ENCODE measurements around the gene NCKAP5. TPM values are rescaled to one million over a fixed set of nuclear protein-coding genes. Genes with fewer than 3 reads are reported as not detected.

The NCKAP5 gene
- total RNA-seq, 1 donor from 2014 or later: 7.4 TPM

GRCh38 chr2:133452583-133452982 is 115.7 kb downstream of the NCKAP5 start:
- H3K36me3 Mint-ChIP-seq (ENCODE audit: low read depth, unreplicated experiment): no peaks in the 10 kb centered on the region
- DNase-seq (ENCODE audit: low spot score): no peak
- TF ChIP-seq, protein P1, sequence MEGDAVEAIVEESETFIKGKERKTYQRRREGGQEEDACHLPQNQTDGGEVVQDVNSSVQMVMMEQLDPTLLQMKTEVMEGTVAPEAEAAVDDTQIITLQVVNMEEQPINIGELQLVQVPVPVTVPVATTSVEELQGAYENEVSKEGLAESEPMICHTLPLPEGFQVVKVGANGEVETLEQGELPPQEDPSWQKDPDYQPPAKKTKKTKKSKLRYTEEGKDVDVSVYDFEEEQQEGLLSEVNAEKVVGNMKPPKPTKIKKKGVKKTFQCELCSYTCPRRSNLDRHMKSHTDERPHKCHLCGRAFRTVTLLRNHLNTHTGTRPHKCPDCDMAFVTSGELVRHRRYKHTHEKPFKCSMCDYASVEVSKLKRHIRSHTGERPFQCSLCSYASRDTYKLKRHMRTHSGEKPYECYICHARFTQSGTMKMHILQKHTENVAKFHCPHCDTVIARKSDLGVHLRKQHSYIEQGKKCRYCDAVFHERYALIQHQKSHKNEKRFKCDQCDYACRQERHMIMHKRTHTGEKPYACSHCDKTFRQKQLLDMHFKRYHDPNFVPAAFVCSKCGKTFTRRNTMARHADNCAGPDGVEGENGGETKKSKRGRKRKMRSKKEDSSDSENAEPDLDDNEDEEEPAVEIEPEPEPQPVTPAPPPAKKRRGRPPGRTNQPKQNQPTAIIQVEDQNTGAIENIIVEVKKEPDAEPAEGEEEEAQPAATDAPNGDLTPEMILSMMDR (IDR thresholded peaks at IDR 0.05; ENCODE audit: unreplicated experiment): no peak
- H3K27ac Mint-ChIP-seq (ENCODE audit: unreplicated experiment): no peak overlapping the region
- no peak overlapping the region for H3K4me3 Mint-ChIP-seq (ENCODE audit: unreplicated experiment)
- H3K9me3 Mint-ChIP-seq (ENCODE audit: unreplicated experiment): no peaks in the 10 kb centered on the region
- H3K4me1 Mint-ChIP-seq (ENCODE audit: unreplicated experiment): no peaks in the 10 kb centered on the region
- peaks cover 1% of the 10 kb centered on the region for H3K27me3 Mint-ChIP-seq (ENCODE audit: unreplicated experiment)

DNA sequence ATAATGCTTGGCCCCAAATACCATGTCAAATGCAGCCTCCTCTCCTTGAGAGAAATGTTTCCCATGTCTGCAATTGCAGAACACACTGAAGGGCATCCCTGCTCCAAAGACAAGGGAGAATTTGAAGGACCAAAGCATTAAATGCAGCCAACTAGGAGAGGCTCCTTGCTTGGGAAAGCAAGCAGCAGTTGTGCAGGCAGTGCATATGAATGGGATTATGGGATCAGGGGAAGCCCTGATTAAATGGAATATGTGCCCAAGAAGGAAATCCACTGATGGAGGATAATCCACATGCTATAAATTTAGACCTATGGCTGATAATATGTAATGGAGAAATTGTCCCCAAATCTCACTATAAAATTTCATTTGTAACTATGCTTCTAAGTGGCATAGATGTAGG is 116.1 kb downstream of the NCKAP5 start:
- H3K9me3 Mint-ChIP-seq (ENCODE audit: unreplicated experiment): no peaks in the 10 kb centered on the region
- no peak overlapping the region for H3K27ac Mint-ChIP-seq (ENCODE audit: unreplicated experiment)
- DNase-seq (ENCODE audit: low spot score): no peak
- peaks cover 1% of the 10 kb centered on the region for H3K27me3 Mint-ChIP-seq (ENCODE audit: unreplicated experiment)
- no peaks in the 10 kb centered on the region for H3K4me1 Mint-ChIP-seq (ENCODE audit: unreplicated experiment)
- TF ChIP-seq, protein P1 (IDR thresholded peaks at IDR 0.05; ENCODE audit: unreplicated experiment): no peak
- H3K36me3 Mint-ChIP-seq (ENCODE audit: low read depth, unreplicated experiment): no peaks in the 10 kb centered on the region
- H3K4me3 Mint-ChIP-seq (ENCODE audit: unreplicated experiment): no peak overlapping the region

DNA sequence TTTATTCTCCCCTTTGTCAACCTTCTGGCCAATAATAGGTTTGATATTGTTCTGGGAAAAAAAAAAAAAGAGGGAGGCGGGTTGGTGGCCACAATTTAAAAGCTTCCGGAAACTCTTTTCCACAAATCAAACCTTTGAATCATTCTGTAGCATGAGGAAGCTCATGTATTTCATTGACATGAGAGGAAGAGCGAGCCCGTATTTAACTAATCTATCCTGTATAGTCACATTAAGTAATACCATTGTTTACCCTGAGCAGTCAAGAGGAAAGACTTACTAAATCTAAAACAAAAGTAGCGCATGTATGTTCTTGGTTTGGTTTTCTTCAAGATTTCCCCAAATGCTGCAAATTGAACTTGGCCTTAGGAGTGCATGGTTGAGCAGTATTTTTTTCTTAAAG is 120.1 kb downstream of the NCKAP5 start:
- no peak overlapping the region for H3K4me3 Mint-ChIP-seq (ENCODE audit: unreplicated experiment)
- peaks cover 3% of the 10 kb centered on the region for H3K4me1 Mint-ChIP-seq (ENCODE audit: unreplicated experiment)
- H3K9me3 Mint-ChIP-seq (ENCODE audit: unreplicated experiment): no peaks in the 10 kb centered on the region
- DNase-seq (ENCODE audit: low spot score): no peak
- H3K27ac Mint-ChIP-seq (ENCODE audit: unreplicated experiment): no peak overlapping the region
- no peaks in the 10 kb centered on the region for H3K36me3 Mint-ChIP-seq (ENCODE audit: low read depth, unreplicated experiment)
- TF ChIP-seq, protein P1 (IDR thresholded peaks at IDR 0.05; ENCODE audit: unreplicated experiment): no peak
- H3K27me3 Mint-ChIP-seq (ENCODE audit: unreplicated experiment): no peaks in the 10 kb centered on the region

DNA sequence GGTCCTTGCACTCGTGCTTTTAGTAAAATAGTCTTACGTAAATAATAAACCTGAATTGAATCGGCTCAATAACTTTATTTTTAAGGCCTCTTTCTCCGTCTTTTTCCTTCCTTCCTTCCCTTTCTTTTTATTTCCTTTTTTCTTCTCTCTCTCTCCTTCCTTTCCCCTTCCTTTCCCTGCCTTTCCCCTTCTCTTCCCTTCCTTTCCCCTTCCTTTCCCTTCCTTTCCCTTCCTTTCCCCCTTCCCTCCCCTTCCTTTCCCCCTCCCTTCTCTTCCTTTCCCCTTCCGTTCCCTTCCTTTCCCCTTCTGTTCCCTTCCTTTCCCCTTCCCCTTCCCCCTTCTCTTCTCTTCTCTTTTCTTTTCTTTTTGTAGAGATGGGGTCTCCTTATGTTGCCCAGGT is 121.0 kb downstream of the NCKAP5 start:
- DNase-seq (ENCODE audit: low spot score): no peak
- Mint-ChIP-seq H3K9me3 (ENCODE audit: unreplicated experiment) (no peaks in the 10 kb centered on the region), H3K4me1 (ENCODE audit: unreplicated experiment) (peaks cover 3% of the 10 kb centered on the region), H3K36me3 (ENCODE audit: low read depth, unreplicated experiment) (no peaks in the 10 kb centered on the region), H3K4me3 (ENCODE audit: unreplicated experiment) (no peak overlapping the region), H3K27ac (ENCODE audit: unreplicated experiment) (no peak overlapping the region), H3K27me3 (ENCODE audit: unreplicated experiment) (no peaks in the 10 kb centered on the region)
- TF ChIP-seq, protein P1 (IDR thresholded peaks at IDR 0.05; ENCODE audit: unreplicated experiment): no peak

DNA sequence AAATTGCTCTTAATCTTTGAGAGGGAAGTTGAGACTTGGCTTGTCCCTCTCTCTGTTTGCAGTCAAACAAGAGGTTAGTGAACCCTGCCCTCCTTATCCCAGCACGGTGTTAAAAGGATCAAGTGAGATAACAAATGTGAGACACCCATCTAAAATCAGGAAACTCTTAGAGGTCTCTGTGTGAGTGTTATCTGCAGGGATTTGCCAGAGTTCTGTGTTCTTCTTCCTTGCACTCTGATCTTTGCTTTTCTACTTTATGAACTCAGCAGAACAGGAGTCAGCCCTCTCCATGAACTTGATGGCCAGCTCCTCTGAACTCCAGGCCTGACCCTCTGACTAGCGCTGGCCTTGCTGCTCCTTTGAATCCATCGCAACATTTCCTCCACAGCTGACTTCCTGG is 123.8 kb downstream of the NCKAP5 start:
- H3K27ac Mint-ChIP-seq (ENCODE audit: unreplicated experiment): no peak overlapping the region
- DNase-seq (ENCODE audit: low spot score): no peak
- peaks cover 3% of the 10 kb centered on the region for H3K4me1 Mint-ChIP-seq (ENCODE audit: unreplicated experiment)
- no peaks in the 10 kb centered on the region for H3K9me3 Mint-ChIP-seq (ENCODE audit: unreplicated experiment)
- H3K36me3 Mint-ChIP-seq (ENCODE audit: low read depth, unreplicated experiment): no peaks in the 10 kb centered on the region
- no peak overlapping the region for H3K4me3 Mint-ChIP-seq (ENCODE audit: unreplicated experiment)
- TF ChIP-seq, protein P1 (IDR thresholded peaks at IDR 0.05; ENCODE audit: unreplicated experiment): no peak
- peaks cover 1% of the 10 kb centered on the region for H3K27me3 Mint-ChIP-seq (ENCODE audit: unreplicated experiment)
